HL-60 (cell line): Measurements from ENCODE around the gene NCOA3.

Experiments used
- DNase-seq, 2 experiments: peaks; one replicate each; pipeline ENCODE4 v3.0.0-alpha.2; 2010 to 2020; ENCODE audit warnings: low read depth in 1 of 2, low spot score in 1 of 2
- H3K27ac ChIP-seq: fragments of 250-450 bp; sonication (Bioruptor Pico); replicated peaks from 2 replicates; pipeline ENCODE4 v1.5.1; 2020; ENCODE audit warnings: mild to moderate bottlenecking, moderate library complexity
- H3K27me3 ChIP-seq: fragments of 250-450 bp; sonication (Bioruptor Pico); 2 replicates; pipeline ENCODE4 v1.5.1; 2021; ENCODE audit warnings: mild to moderate bottlenecking, moderate library complexity; ENCODE audit not compliant: insufficient read depth, poor library complexity, severe bottlenecking
- H3K4me3 ChIP-seq: replicated peaks from 2 replicates; pipeline ENCODE4 v1.5.1; 2011; ENCODE audit warnings: mild to moderate bottlenecking, control low read depth, low read length; ENCODE audit not compliant: insufficient read depth
- CTCF ChIP-seq: IDR thresholded peaks from one replicate; pipeline ENCODE4 v1.5.1; 2011; ENCODE audit warnings: low read length, control low read depth, inconsistent platforms; ENCODE audit not compliant: insufficient read depth
- GABPA ChIP-seq: IDR thresholded peaks from 2 replicates; pipeline ENCODE4 v1.6.1; 2012; ENCODE audit warnings: low read depth
- POLR2AphosphoS5 ChIP-seq: IDR thresholded peaks from 2 replicates; pipeline ENCODE4 v1.6.1; 2012; ENCODE audit warnings: low read depth
- SPI1 ChIP-seq: IDR thresholded peaks from 2 replicates; pipeline ENCODE4 v1.6.1; 2012; ENCODE audit warnings: low read depth, mild to moderate bottlenecking, borderline replicate concordance
- TF ChIP-seq, protein P1 (sequence below): IDR thresholded peaks from 2 replicates; pipeline ENCODE4 v1.6.1; 2012; ENCODE audit warnings: low read depth; ENCODE audit not compliant: insufficient replicate concordance

NCOA3 gene

DNA sequence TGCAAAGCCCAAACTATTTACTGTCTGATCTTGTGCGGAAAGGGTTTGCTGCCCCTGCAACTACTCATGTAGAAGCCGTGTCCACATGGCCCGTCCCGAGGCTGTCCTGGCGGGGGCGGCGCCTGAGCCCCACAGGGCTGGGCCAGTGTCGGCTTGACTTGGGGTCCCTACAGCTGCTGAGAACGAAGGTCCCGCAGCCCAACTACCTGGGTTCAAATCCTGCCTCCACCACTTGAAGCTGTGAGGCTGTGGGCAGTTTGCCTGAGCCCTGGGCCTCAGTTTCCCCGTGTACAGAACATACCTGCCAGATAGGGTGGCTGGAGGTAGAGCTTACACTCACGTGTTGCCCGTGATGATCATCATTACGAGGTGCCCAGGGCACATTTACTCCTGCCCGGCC is 172.5 kb downstream of the NCOA3 start:
- TF ChIP-seq CTCF = no peak
- no peak for TF ChIP-seq SPI1
- TF ChIP-seq, protein P1, sequence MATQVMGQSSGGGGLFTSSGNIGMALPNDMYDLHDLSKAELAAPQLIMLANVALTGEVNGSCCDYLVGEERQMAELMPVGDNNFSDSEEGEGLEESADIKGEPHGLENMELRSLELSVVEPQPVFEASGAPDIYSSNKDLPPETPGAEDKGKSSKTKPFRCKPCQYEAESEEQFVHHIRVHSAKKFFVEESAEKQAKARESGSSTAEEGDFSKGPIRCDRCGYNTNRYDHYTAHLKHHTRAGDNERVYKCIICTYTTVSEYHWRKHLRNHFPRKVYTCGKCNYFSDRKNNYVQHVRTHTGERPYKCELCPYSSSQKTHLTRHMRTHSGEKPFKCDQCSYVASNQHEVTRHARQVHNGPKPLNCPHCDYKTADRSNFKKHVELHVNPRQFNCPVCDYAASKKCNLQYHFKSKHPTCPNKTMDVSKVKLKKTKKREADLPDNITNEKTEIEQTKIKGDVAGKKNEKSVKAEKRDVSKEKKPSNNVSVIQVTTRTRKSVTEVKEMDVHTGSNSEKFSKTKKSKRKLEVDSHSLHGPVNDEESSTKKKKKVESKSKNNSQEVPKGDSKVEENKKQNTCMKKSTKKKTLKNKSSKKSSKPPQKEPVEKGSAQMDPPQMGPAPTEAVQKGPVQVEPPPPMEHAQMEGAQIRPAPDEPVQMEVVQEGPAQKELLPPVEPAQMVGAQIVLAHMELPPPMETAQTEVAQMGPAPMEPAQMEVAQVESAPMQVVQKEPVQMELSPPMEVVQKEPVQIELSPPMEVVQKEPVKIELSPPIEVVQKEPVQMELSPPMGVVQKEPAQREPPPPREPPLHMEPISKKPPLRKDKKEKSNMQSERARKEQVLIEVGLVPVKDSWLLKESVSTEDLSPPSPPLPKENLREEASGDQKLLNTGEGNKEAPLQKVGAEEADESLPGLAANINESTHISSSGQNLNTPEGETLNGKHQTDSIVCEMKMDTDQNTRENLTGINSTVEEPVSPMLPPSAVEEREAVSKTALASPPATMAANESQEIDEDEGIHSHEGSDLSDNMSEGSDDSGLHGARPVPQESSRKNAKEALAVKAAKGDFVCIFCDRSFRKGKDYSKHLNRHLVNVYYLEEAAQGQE = no peak
- no peak for TF ChIP-seq POLR2AphosphoS5
- TF ChIP-seq GABPA = no peak
- Histone ChIP-seq H3K4me3 (no peak overlapping the region), H3K27ac (no peak overlapping the region), H3K27me3 (no peaks in the 10 kb centered on the region)
- DNase-seq = no peak

DNA sequence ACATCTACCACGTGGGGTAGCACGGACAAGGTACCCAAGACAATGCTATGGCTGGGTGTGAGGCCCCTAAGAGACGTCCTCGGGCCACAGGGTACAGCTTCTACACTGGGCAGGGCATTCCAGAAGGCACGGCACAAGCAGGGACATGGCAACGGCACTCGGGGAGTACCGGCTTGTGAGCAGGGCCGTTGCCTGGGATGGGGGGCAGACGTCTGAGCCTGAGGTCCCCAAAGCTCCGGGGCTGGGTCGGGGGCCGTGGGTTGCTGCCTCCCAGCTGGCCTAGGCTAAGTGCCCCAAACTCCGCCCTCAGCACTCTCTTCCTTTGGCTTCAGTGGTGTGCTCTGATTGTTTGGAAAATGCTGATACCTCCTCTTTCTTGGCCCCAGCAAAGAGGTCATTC is 173.0 kb downstream of the NCOA3 start:
- TF ChIP-seq, protein P1 = no peak
- TF ChIP-seq POLR2AphosphoS5 (no peak), GABPA (no peak), CTCF (no peak), SPI1 (no peak)
- no peak for DNase-seq

DNA sequence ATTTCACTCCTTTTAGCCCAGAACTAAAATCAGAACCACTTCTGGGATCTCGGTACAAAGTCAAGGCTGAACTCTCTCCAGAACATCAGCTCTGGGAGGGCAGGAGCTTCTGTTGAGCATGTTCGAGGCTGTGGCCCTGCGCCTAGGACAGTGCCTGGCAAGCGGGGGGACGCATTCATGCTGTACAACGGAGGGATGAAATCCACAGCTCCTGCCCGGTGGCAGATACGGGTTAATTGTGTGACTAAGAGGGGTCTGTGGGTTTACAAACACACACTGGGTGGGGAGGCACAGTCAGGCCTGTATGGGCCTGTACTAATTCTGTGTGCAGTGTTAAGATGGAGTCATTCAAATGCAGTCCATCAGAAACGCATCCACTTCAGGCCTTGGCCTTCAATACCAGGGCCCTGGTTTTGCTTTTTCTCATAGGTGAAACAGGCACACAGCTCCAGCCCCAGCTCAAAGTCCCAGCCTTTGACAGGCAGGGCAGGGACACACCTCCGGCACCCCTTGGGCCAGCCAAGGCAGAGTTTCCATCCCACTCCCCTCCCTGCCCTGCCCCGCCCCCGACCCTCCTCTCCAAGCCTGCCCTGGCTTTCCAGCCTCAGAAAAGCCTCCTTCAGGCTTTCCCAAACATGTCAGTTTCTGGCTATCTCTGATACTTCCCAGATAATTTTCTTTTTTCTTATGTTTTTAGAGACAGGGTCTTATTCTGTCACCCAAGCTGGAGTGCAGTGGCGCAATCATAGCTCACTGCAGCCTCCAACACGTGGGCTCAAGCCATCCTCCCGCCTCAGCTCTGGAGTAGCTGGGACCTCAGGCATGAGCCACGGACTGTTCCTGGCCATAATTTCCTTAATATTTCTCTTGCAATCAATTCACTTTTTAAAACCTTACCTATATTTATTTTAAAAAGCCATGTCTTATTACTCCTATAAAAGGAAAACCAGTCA is 173.8 kb downstream of the NCOA3 start:
- no peak for DNase-seq
- Histone ChIP-seq H3K27ac (no peak overlapping the region), H3K27me3 (no peaks in the 10 kb centered on the region), H3K4me3 (no peak overlapping the region)
- TF ChIP-seq GABPA (no peak), POLR2AphosphoS5 (no peak), SPI1 (no peak), CTCF (no peak)
- TF ChIP-seq, protein P1 = no peak

More for the DNA sequence above, 173.0 kb downstream of the NCOA3 start:
- H3K27me3 ChIP-seq = no peaks in the 10 kb centered on the region
- H3K4me3 ChIP-seq = no peak overlapping the region
- H3K27ac ChIP-seq = no peak overlapping the region
